Measurements from ENCODE around the gene PHF14.
"Not testable (repeated sequence)": the region's sequence is repeated elsewhere in the genome, so short reads cannot be mapped to it uniquely, and the experiment has no call there.

The PHF14 gene

DNA sequence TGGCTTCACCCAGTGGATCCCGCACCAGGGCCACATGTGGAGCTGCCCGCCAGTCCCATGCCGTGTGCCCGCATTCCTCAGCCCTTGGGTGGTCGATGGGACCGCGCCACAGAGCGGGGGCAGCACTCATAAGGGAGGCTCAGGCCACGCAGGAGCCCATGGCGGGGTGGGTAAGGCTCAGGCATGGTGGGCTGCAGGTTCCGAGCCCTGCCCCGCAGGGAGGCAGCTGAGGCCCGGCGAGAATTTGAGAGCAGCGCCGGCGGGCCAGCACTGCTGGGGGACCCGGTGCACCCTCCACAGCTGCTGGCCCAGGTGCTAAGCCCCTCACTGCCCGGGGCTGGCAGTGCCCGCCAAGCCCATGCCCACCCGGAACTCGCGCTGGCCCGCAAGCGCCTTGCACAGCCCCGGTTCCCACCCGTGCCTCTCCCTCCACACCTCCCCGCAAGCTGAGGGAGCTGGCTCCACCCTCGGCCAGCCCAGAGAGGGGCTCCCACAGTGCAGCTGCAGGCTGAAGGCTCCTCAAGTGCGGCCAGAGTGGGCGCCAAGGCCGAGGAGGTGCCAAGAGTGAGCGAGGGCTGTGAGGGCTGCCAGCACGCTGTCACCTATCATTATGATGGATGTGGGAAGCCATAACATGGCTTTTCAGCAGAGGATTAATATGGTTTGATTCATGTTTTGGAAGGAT is 22.0 kb downstream of the PHF14 start:
- DNase-seq = not testable (repeated sequence)

DNA sequence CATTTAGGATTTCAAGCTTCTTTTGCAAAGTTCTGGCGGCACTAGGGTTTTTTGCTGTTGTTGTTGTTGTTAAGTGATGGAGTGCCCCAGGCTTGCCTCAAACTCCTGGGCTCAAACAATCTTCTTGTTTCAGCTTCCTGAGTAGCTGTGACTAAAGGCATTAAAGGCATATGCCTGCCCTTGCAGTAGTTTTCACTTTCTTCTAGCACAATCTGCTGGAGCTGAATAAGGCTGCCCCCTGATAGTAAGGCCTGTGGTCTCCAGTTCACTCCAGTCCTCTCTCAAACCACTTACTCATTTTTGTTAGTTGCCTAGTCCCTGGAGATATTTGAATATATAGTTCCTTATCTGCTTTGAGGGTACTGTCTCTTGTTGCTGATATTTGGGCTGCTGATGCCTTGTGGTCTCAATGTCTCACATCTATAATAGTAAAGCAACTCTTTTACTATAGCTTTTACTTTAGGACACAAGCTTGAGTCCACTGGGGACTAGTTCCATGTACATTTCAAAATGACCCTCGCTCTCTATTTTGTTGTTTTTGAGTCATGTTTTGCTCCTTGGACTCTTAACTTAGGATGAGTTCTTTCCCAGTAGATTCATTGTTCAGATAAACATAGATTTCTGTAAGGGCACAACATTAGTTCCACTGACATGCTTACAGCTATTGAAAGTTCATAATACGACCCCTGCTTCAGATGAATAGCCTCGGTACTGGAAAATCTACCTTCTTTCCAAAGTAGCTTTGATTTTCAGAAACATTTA is 25.5 kb downstream of the PHF14 start:
- no peak for DNase-seq

DNA sequence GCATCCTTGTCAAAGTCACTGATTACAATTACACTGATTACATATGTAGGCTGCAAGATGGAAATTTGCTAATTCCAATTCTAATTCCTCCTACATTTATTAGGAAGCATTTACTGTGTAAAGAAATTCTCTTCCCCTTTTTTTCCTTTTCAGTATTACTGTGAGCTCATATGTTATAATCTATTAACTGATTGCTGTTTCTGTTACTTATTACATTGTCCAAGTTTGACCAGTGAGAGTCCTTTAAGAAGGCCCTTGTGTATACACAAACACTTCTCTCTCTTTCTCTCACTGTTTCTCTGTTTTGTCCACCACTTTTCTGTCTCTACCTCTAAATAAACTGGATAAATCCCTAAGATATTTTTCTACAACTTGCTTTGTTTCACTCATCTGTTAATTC is 31.5 kb downstream of the PHF14 start:
- no peak for DNase-seq

DNA sequence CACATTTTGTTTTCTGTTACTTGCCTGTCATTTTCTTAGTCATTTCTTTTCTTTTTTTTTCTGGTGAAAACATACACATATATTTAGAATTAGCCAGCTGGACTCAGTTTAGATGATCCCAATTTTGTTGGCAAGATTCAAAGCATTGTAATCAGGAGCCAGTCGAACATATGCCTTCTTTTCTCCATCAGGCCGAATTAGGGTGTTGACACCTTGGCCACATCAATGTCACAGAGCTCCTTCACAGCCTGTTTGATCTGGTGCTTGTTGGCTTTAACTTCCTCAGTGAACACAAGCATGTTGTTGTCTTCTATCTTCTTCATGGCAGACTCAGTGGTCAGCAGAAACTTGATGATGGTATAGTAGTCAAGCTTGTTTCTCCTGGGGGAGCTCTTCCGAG is 32.6 kb downstream of the PHF14 start:
- DNase-seq = no peak

DNA sequence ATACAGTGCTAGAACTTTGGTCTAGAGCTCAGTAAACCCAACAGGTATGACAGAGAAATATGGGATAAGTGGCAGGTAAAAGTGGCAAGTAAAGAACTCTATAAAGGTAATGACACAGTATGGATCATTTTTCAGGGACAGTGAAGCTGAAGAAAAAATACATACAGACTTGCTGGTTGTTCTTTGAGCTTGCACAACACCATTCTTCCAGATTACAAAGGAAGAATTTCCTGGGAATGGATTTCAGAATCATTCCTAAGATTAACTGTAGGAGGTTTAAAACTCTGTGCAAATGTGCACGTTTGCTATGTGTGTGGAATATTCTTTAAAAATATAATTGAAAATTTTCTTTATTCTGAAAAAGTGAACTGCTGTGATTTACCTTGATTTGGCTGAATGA is 36.0 kb downstream of the PHF14 start:
- DNase-seq = no peak

DNA sequence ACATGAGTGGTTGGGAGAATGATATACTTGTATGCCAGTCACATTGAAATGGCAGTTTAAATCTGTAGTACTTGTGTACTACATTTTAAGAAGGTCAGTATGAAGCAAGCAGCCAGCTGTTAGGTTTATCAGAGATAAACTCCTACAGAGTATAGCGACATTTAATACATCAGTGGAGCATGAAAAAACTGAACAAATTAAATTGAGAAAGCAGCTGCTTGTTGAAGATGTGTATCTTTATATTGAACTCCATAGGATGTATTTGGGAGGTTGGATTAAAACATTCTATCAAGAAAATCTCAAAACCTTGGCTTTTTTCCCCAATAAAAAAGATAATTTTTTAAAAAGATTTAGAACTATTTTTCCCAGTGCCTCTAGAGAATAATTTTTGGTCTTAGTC is 47.8 kb downstream of the PHF14 start:
- DNase-seq = no peak

DNA sequence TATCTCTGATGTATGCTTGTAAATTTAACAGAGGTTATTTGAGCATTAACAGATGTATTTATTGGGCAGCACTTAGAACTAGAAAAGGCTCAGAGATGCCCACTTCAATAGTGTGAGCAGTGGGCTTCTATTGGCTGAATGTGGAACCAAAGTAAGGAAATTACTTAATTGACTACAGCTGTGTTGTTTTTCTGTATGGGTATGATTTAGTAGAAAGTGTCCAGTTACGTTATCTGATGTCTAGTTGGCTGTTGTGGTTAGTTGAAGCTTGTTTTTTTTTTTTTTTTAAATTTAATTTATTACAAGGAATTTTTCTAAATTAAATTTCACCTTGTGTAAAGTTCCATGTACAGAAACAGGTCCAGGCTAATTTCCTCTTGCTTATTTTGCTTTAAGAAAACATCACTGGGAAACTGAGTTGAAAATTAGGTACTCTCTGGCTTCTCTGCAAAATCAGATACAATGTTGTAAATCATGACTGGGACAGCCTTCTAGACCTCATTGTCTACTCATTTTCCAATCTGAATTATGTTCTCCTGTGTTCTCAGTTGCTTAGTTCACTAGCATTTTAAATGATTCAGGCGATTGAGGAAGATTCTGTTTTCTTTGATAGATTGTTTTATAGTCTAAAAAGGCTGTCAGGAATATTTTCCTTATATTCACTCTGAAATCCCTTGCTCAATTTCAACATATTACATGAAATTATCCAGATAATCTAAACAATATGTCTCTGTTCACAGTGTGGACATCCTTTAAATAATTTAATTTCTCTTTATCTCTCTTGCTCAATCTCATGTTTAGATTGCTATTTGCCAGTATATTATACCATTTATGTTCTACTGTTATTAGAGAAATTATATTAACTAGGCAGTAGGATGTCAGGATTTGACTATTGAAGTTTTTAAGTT is 53.0 kb downstream of the PHF14 start:
- DNase-seq = no peak

DNA sequence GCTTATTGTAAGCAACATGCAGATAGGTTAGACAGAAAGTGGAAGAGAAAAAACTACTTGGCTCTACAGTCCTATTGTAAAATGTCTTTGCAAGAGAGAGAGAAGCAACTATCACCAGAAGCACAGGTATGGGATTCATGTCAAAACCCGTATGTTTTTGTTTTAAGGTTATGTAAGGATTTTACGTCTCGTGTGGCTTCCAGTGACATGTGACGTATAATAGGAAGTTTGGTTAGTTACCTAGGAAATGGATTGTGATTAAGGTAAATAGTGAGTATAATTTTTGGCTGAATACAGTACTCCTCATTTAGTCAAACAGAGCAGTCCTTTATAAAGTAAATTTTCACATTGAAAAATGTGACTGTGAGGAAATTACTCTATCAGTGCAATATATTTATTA is 62.0 kb downstream of the PHF14 start:
- no peak for DNase-seq

DNA sequence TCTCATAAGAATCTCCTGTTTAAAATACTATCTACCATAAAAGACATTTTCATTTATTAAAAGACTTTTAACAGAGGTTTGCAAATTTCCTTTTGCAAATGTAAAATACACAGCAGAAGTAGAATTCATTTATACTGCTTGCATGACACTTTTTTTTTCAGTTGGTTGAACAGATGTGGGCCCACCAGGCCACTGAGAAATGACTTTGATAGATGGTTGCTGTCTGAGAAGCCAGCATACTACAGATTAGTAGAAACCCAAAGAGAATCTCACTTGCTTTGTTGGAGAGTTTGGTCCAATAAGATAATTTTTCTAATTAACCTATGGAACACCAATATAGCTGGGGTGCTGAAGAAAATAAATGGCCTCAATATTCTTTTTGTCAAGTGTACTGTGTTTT is 66.3 kb downstream of the PHF14 start:
- DNase-seq = no peak

DNA sequence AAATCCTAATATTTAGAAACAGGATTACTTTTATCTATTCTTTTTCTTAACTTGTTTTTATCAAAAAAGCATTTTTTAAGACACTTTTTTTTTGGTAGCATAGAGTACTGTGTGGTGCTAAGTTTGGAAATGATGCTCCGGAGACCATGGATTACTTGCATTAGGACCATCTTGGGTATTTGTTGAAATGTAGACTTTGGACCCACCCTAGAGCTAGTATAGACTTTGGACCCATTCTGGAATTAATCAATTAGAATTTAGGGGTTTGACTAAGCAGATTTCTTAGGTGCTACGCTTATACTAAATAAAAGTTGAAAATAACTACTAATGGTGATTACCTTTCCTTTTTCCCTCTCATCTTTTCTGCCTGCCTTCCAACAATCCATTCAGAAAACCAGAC is 80.4 kb downstream of the PHF14 start:
- no peak for DNase-seq

DNA sequence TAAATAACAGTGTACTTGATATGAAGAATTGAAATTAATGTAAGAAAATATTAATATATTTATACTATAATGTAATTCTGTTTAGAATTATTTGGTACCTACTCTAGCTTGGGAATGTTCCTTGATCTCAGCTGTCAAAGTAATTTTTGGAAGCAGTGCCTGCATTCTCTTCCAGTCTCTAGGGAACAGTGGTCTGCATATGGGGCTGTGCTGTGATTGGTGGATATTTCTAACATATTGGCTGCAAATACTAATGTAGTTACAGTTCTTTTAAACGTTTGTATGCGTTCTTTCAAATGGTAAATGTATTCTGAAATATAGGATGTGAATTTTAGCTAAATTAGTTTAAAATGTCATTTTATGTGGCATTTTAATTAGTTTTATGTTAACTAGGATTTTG is 87.2 kb downstream of the PHF14 start:
- DNase-seq = no peak

DNA sequence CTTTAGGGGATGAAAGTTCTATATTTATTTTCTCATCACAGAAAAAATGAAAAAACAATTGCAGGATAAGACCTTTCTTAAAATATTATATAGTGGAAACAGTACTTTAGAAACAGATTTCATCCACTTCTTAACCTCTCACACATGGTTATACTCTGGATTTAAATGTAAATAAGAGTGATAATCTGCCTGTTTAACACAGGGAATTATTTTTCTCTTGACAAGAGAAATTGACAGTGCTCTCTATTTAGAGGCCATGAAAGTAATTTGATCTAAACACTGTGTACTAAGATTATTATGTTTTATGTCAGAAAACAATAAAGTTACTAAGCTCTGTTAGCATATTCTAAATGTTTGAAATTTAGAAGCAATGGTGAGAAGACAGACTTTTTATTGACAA is 88.4 kb downstream of the PHF14 start:
- no peak for DNase-seq

DNA sequence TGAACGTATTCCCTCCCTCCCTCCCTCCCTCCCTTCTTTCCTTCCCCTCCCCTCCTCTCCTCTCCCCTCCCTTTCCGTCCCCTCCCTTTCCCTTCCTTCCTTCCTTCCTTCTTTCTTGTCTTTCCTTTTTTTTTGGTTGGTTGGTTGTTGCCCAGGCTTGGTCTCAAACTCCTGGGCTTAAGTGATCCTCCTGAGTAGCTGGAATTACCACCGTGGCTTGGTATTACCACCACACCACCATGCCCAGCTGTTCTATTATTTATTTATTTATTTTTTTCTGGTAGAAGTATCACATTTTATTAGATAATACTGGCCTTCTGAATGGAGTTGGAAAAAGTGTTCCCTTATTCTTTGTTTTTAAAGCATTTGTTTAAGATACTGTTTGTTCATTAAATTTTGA is 95.9 kb downstream of the PHF14 start:
- no peak for DNase-seq

DNA sequence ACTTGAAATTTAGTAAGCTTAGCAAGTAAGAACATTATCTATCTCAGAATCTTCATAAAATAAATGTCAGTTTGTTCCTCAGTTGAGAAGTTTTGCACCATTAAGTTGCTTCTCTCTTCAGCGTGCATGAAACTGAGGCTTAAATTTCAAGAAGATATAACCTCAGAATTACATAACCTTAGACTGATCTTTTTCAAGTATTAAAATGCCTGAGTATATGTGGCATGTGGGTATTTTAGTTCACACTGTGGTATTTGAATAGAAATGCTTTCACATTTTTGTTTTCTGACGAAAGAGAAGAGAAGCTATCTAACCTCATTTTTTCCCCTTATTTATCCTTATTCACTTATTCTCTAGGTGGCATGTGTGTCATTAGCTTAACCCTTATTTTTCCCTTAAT is 104.1 kb downstream of the PHF14 start:
- no peak for DNase-seq

DNA sequence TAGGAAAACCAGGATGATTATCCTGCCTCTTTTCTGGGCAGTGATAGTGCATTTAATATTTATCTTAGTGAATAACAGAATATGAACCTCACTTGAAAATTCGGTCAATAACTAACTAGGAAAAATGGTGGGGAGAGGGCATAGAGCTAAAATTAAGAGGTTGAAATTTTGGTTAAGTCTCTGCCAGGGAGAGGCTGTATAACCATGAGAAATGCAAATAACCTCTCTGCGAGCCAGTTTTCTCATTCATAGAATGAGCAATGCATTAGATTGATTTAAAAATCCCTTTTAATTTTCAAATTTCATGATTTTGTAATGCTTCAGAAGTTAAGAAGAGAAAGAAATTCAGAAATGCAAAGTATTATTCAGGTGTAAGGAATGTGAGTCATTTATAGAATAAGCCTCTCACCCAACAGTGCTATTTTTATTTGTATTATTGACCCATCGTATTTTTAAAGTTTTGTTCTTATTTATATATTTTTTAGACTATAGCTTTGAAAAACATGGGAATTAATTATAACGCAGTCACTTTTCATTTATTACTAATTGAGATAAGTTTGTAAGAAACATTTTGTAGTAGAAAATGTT is 104.7 kb downstream of the PHF14 start:
- no peak for DNase-seq

DNA sequence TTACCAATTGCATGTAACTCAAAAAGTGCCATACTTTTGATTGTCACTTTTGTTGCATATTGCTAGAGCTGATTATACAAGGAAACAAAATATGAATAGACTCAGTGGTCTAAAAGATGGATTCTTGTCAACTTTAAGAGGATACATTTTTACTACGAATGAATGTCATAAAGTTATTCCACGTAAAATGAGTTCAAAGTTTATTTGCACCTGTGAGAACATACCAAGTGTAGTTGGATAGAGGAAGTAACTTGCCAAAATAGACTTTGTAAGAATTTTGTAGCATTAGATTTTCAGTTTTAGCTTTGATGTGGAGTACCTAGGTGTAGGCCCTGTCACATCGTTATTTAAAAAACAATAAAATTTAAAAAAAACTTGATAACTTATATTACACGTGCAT is 106.2 kb downstream of the PHF14 start:
- DNase-seq = no peak

DNA sequence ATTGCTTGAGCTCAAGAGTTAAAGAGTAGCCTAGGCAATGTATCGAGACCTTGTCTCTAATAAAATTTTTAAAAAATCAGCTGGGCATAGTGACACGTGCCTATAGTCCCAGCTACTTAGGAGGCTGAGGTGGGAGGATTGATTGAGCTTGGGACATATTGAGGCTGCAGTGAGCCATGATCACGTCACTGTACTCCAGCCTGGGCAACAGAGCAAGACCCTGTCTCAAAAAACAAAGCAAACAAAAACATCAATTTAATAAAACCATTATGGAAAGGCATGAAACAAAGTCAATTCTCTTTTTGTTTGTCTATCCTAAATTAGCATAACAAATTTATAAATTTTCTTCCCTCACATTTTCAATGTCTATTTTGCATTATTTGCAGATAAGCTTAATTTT is 108.4 kb downstream of the PHF14 start:
- no peak for DNase-seq

DNA sequence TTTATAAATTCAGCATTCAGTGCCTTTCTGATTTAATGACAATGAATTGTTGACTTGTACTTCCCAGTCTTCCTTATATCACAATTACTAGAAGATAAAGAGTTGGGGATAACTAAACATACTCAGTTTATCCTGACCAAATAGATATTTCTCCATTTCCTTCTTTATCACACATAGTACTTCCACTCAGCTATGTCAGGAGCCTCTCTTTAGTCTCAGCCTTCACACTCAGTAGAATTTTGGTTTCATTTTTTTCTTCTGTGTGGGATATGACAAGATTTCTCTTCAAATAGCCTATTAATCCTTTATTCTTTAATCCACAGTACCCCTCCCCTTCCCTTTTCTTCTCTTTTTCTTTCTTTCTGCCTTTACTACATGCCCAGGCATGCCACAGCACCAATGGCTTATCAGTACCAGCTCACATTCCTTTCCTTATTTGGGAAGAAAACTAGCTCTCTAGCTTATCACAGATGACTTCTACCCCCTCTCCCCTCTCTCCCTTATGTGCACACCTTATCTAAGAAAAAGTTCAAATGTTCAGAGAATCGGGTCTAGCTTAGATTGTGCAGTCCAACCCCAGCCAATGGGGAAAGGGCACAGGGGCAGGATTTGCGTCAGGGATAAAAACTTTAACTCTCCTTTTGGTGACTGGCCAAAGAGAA is 109.0 kb downstream of the PHF14 start:
- DNase-seq = no peak

DNA sequence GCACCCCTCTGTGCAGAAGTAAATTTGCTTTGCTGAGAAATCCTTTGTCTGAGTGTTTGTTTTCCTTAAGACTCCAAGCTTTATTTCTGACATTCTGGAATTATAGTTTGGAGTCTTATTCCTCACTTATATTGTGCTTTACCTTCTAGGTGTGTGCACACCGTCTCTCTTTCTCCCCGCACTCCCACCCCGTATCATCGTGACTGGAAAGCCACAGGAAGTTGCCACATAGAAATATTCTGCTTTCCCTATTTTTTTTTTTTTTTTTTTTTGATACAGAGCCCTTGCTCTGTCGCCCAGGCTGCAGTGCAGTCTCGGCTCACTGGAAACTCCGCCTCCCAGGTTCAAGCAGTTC is 109.5 kb downstream of the PHF14 start:
- DNase-seq = no peak

DNA sequence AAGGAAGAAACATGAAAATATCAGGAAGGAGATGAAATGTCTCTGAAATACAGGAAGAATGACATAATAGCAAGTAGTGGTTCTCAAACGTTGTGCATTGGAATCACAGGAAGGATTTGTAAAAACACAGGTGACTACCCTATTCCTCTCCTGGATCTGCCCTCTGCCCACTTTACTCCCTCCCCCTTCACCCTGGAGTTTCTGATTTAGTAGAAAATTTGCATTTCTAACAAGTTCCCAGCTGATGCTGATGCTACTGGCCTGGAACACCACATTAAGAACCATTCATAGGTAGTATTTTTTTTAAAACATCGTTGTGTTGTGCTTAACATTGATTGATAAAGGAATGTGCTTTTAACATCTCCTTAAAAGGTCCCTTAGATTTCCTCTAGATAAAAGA is 130.9 kb downstream of the PHF14 start:
- no peak for DNase-seq

DNA sequence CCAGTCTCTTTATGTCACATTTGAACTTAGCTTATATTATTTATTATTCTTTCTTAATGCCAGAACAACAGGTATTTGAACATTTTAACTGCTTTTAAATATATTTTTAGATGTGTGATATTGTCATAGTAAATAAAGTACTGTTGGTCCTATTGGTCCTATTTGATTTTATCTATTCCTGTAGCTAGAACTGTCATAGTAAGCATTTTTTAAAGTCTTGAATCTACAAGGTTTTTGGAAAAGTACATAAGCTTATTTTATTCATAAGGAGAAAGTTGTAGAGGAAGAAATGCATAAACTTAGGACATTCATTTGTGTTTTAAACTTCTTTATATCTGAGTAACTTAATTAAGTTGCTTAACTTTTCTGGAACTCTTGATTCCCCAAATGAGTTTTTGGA is 136.0 kb downstream of the PHF14 start:
- no peak for DNase-seq

DNA sequence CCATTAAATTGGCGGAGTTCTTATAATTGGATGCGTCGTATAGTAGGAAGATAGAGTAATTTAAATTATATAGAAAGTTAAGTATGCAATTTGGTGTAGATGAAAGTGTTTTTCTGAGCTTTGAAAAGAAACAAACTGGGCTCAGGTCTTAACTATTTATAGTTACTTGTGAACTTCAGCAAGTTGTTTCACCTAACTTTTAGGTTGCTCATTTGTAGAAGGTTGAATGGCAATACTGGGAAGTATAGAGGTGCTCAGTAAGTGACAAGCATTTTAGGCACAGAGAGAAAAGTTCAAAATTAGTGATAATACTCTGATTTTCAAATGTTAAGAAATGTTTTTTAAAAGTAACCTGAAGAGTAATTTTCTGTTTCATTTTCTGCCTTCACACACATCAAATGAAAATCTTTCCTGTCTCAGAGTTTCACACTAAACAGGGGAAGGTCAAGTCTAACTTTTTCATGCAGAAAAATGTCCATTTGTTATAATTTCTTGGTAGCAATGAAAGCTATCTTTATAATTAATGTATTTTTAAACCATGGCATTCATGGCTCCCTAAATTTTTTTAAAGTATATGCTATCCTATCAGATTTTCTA is 146.5 kb downstream of the PHF14 start:
- no peak for DNase-seq

Data from NCI-H2029 treated with DMSO at 0.1 percent for 48 hours (cell line).